ENCODE measurements around the gene SLC6A20.

The SLC6A20 gene, protein sequence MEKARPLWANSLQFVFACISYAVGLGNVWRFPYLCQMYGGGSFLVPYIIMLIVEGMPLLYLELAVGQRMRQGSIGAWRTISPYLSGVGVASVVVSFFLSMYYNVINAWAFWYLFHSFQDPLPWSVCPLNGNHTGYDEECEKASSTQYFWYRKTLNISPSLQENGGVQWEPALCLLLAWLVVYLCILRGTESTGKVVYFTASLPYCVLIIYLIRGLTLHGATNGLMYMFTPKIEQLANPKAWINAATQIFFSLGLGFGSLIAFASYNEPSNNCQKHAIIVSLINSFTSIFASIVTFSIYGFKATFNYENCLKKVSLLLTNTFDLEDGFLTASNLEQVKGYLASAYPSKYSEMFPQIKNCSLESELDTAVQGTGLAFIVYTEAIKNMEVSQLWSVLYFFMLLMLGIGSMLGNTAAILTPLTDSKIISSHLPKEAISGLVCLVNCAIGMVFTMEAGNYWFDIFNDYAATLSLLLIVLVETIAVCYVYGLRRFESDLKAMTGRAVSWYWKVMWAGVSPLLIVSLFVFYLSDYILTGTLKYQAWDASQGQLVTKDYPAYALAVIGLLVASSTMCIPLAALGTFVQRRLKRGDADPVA

DNA sequence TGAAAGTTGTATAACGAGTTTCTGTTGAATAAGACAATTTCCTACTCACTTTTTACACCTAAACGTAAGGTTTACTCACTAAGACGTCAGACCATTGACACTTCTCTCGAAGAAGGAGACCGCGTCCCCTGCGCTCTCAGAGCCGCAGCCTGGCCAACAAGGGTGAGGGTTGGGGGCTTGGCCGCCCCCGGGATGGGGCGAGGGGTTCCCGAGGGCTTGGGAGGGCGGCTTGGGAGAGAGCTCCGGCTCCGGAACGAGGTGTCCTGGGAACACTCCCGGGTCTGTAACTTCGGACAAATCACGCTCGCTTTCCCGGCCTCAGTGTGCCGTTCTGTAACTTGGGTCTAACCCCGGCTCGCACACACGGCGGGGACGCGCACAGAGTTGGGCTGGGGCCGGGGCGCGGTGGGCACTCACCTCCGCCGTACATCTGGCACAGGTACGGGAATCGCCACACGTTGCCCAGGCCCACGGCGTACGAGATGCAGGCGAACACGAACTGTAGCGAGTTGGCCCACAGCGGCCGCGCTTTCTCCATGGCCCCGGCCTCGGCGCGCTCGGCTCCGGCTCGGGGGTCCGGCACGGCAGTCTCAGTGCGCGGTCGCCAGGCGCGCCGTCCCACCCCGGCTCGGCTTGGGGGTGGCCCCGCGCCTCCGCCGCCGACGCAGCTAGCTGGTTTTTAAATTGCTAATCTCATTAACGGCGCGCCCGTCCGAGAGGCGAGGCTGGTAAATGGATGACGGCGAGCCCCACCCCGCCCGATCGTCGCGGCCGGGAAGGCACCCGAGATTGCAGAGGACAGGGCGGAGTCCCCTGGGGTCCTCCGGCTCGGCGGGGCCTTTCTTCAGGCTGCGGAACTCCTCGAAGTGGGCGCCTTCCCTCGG is at the start of gene SLC6A20:
TSS of gene SLC6A20 (minus strand) at position 655 of the 884 bp plus-strand sequence. CDS start at position 538, 117 bp downstream.
- no peak for FAIRE-seq

DNA sequence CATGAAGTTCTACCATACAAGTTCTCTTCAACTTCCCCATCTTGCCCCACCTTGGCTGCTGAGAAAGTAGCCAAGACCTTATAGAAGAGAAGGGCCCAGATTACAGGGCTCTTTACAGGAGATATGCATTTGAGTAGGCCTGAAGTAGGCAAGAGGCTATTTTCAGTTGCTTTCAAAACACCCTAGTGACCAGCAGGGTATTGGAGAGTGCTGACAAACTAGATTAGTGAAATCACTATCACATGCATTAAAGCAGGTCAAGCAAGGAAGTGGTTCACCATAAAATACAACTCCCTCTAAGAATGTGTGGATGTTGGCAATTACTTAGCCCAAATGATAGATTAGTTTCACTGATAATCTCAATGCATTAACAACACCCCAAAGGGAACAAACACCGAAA is 48.3 kb upstream of the SLC6A20 start:
- no peak for FAIRE-seq

DNA sequence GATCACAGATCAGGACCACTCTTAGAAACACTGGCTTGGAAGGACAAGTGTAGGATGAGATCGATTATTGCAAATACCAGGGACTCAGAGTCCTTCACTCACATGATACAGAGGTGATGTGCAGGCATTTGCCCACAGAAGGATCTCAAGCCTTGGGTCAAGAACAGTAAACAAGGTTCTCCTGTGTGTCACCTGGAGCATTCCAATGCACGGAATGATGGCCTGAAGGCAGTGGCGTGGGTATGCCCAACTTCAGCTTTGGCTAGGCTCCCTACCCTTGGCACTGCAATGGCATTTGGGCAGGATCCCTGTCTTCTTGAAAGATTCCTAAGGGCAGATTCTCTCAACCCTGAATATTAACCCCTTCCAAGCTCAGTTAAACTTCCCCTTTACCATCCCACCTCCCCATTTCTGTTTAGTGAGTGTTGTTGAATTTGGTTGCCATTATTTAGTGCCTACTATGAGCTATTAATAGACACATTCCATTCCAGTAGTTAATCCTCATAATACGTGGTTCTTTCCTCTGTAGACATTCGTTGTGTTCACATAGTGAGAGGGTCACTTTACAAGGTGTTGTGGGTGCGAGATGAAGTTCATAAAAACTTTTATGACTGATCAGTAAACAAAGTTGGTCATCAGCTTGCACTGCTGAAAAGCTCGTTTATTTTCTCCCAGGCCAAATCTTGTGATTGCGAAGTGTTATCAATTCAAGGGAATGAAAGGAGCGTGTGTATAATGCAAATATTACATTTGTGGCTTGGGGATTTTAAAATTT is 46.7 kb upstream of the SLC6A20 start:
- FAIRE-seq = no peak

DNA sequence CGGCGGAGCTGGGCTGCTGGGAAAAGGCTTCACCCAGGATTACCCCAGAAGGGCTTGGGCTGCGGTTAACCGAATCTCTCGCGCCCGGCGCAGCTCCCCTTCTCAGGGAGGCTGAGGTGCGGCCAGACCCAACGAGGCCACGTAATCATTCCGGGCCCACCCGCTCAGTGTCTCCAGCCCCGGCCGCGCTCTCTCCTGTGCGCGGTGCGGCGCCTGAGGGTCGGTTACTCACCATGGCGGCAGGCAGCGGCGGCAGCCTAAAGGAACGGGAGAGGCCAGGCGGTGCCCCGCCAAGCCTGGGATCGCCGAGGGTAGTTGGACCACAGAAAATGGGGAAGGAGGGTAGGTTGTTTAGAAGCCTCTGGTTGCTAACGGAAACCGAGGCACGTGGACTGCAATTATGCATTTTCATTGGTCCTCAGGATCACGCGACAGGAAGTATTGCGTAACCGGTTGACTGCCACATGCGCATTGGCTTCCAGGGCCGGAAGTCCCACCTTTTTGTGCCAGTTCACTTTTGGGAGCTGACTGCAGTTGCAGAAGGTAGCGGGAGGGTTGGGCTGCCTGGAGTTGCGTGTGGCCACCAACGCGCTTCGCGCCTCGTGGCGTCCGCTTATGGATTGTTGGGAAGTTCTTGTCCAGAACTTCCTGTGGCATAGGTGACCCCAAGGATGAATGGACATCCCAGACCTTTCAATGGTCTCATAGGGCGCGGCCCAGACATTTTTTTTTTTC is 45.6 kb upstream of the SLC6A20 start, which contains the start of gene LZTFL1:
TSS of gene LZTFL1 (minus strand) at position 363 of the 735 bp plus-strand sequence. CDS start at position 235, 128 bp downstream.
- FAIRE-seq = peak; percentile 92

DNA sequence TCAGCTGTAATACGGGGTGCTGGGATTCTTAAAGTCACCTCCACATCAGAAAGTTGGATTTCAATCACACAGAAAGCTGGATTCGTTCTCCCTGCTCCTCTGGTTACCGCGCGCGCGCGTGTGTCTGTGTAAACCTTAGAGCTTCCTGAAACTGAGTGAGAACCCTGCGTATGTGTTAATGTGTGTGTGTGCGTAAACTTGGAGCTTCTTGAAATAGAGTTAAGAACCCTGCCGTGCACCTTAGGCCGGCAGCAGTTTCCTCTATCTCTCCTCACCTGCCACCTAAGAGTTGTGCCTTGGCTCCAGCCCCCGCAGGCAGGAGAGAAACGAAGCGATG is 45.1 kb upstream of the SLC6A20 start:
- FAIRE-seq = no peak

DNA sequence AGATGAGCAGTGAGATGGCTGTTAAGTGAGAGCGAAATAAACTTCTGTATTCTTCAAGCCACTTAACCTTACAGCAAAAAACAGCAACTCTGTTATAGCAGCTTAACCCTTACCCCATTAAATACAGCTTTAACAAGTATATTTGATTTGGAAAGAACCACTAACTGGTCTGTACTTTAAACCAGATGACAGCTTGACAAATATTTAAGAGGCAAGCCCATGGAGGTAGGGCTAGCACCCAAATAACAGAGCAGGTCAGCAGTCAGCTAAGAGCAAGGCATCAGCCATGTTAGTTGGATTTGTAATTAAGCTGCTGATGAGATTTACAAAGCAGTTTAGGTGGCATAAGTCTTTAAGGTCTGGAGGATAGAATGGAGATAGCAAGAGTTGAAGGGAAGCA is 42.1 kb upstream of the SLC6A20 start:
- no peak for FAIRE-seq

DNA sequence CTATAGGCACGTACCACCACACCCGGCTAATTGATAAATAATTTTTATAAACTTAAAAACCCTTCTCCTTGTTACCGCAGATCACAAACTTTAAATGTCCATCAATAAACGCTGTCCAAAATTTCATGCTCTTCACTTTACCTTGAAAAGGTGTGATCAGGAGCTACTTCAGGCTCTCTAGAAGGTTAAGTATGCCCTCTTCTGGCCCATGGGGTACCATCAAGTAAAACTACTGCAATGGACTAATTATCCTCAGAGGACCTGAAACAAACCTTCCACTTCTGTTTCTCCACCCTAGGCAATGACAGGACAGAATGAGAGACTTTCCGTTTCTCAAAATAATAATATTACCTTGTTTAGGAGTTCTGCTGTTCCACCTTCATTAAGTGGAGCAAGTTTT is 36.4 kb upstream of the SLC6A20 start:
- no peak for FAIRE-seq

DNA sequence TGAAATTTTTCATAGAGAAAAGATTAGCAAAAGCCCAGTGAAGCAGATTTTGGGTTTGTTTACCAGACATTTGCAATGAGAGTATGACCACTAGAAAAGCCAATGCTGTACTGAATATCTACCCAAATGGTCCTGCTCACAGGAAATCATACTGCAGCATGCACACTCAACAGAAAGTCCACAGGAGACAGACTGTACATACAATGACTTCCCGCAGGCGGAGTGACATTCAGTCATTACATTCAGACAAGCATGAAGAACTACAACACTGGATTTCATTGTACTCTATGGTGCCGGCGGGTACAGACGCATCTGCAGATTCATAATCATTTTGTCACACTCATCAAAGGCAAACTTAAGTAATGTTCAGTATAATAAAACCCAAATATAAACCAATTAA is 33.8 kb upstream of the SLC6A20 start:
- FAIRE-seq = no peak

DNA sequence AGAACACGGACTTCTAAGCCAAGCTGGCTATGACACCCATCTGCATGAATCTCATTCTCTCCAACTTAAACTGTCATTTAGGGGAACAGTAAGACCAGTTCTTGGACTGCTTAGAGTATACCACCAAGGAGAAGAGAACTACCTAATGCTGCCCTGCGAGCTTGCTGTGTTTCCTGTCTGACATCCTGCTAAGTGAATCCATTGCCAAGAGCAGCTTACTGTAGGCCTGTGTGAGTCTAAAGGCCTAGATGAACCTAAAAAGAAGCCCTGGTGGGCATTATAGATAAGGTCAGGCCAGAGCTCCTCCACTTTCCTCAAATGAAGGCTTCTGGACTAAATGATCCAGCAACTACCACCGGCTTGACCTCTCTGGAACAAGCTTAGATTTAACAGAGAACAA is 30.6 kb upstream of the SLC6A20 start:
- FAIRE-seq = no peak

DNA sequence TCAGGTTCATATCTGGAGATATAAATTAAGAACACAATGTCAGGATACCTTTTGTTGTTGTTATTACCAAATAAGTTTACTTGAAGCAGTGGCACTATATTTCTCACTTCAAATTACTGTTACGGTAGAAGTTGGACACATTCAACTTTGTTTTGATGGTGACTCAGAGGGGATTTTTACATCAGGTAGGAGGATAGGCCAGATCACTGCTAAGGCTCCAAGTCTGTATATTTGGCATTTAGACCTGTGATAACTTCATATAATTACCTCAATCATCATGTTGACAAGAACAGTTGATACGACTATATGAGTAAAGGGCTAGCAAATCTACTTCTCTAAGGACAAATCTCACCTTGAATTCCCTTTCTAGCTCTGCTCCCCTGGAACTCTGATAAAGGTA is 30.0 kb upstream of the SLC6A20 start:
- FAIRE-seq = no peak

DNA sequence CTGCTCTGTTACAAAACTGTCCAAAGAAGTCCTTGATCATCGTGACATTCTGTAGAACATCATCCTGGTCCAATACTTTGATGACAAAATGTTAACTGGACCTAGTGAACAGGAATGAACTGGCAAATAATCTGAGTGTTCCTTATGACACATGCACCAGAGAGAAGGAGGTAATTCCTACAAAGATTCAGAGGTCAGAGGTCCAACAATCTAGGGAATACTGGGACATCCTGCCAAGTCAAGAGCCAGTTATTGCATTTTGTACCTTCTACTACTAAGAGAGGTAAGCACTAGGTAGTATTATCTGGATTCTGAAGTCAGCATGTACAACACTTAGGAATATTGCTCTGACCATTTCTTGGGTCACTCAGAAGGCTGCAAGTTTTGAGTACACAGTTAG is 24.8 kb upstream of the SLC6A20 start:
- FAIRE-seq = no peak

DNA sequence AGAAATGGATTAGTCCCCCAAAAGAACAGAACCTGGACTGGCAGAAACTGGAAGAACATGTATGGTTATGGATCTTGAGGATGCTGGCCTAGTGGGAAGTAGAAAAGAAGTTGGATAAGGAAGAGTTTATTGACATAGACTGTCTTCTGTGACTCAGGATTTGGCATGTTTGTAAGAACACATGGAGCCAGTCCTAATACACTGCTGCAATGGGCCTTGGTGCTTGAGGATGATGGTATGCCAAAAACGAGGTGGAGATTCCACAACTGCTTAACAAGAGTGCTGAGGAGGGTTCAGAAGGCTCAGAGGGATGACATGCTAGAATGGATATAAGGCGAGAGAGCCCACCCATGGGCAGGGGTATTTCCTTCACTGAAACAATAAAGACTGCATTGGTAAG is 23.2 kb upstream of the SLC6A20 start:
- FAIRE-seq = no peak

DNA sequence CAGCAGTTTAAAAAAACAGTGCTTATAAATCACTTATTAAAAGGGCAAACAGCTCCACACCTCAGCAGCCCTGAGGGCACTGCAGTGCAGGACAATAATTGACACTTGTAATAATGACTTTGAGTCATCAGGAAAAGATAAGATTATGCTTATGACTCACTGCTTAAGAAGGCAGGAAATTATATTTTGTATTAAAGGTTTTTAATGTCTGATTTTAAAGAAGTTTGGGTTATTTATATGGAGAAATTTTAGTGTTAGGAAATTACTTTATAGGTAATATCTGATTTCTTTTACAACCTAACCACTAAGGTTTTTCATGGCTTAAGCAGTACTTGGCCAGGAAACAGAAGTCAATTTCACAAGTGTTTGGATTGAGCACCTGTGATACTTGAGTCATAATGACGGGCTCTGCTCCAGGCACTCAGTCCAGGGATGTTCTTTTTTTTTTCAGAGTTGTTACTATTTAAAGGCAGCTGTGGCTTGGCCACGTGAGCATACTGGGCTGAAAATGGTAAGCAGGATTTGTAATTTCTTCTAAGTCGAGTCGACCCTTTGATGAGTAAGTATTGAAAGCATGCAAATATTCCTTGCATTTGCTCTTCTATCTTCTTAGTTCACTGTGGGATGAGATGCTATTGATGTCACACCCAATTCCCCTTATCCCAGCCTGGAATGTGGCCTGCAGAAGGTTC is 21.6 kb upstream of the SLC6A20 start:
- FAIRE-seq = peak; percentile 94

DNA sequence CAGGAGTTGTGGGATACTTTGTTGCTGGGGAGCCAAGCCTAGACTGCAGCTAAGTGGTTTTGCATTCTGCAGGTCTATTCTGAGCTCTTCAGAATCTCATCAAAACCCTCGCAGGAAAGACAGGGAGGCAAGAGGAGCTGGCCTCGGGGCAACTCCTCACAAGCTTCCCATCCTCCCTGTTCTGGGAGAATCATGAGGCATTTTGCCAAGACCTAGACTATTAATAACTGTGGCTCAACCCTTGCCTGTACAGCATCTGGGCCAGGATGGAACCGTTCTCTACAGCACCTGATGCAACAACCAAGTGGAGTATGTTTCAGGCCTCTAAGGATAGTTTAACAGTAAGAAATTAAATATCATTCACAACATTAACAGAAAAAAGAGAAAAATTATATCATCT is 20.2 kb upstream of the SLC6A20 start:
- no peak for FAIRE-seq

DNA sequence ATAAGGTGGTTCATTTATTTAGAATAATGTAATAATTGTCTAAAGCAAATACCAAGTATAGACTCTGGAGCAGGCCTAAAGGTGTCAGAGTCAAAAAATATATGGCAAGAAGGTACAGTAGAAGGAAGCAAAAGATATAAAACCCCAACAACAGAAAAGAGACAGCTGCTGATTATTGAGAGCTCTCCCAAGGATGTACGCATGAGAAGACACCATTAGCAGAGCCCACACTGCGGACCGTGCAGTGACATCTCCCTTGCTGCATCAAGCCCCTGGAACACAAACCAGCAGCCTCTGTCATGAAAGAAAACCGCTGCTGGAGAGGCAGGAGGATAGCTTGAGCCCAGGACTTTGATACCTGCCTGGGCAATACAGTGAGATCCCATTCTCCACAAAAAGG is 18.0 kb upstream of the SLC6A20 start:
- FAIRE-seq = no peak

DNA sequence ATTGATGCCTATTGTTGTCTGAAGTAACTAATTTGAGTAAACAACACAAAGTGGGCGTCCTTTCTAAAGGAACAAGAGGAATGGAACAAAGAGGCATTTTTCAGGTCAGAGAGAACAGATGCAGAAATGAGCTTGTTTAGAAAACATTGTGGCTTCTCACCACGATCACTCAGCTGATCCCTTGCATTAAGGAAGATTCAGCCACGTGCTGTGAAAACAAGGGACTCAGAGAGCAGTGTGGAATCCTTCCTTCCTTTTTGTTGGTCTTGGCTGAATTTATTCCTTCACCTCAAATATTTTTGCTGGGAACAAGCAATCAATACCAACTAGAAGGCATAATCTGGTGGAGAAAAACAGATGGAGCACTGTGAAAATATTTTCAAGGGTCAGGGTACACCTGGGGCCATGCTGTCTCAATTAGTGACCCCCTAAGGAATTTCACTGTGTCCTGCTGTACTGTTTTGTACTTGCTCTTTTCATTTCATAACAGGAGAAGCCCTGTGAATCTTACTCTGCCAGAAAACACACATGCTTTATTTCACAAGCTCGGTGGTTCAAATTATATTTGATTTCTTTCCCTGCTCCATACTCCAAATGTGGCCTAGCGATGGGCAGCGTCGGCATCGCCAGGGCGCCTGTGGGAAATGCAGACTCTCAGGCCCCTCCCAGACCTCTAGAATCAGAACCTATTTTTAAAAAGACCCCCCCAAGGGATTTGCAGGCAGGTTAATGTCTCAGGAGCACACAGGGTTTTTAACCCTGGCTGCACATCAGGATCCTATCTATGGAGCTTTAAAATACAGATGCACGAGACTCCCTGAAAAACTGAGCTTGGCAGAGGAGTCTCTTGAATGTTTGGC is 11.6 kb upstream of the SLC6A20 start:
- FAIRE-seq = no peak

DNA sequence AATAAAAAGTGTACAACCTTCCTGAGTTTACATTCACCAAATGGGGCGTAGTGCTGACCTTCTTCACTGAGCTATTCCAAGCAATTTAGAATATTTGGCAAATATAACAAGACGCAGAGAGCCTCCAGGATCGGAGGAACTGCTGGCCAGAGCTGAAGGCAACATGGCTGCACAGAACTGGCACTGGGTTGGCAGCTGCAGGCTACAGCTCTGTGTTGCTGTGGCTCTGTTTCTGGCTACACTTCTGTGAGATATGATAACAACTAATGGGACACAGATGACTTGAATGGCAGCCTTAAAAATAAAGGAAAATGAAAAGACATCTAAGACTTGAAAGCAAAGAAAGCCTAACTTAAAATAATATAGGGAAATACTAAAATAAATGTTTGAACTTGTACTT is 10.8 kb upstream of the SLC6A20 start:
- FAIRE-seq = no peak

DNA sequence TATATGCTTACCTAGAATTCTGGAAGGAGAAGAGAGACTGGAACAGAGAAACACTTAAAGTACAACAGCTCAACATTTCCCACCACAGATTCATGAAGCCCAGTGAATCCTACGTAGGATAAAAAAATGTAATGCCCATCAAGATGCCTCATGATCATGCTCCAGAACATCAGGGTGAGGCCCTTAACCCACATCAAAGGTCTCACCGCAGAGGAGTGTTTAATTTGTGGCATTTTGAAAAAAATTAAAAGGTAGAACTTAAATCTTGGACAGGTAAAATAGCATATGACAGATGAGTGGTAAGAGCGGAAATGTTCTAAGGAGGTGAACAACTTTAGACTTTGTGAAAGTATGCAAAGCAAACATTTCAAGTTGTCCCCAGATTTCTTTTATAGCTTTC is 9.7 kb upstream of the SLC6A20 start:
- no peak for FAIRE-seq

DNA sequence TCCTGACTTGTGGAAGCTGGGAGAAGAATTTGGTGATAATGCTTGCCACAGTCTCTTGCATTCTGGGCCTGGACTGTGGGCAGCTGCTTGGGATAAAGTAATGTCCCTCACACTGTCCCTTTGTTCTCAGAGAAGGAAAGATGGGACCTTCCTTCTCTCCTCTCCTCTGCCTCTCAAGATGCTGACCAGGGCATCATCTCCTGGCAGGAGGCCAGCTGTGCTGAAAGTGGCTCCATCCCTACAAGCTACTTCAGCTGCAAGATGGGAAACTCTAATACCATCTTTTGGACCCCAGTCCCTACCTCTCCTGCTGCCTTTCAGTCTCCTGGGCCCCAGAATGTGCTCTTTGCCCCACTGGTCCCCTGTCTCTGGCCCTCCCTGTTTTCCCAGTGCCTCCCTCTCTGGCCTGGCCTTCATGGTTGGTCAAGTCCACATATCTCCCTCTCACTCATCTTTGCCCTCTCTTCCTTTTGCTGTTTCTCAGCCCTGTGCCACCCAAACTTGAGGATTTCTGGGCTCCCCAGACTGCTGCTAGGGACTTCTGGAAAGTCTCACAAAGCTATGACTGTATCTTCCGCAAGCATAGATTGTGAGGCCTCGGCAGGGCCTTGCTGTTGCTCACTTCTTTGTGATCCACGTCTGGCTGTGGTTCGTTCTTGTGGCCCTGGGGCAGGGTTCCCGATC is 7.1 kb upstream of the SLC6A20 start:
- no peak for FAIRE-seq

DNA sequence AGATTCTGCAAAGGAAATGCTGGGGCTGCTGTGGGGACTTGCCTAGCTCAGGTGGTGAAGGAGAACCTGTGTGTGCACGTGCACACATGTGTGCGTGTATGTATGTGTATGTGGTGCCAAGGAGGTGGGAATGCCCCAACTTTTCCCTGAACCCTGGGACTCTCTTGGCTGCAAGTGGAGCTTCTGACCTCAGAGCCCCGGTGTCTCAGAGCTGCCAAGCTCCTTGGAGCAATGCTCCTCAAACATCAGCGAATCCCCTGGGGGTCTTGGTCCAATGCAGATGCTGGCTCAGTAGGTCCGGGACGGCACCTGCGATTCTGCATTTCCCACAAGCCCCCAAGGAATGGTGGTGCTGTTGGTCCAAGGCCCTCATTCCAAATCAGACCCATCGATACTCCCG is 5.8 kb upstream of the SLC6A20 start:
- FAIRE-seq = no peak

Measured in islet of Langerhans (tissue), 1 donor.